ENCODE measurements around the gene PPIP5K1.

PPIP5K1 gene

GRCh38 chr15:43517354-43518196 is 72.4 kb downstream of the PPIP5K1 start, which contains the start of gene MAP1A:
TSS of gene MAP1A (plus strand) at chr15:43517608. CDS start at chr15:43521474, 3,866 bp downstream.
- peak; percentile 84 for DNase-seq (ENCODE audit: low spot score)

DNA sequence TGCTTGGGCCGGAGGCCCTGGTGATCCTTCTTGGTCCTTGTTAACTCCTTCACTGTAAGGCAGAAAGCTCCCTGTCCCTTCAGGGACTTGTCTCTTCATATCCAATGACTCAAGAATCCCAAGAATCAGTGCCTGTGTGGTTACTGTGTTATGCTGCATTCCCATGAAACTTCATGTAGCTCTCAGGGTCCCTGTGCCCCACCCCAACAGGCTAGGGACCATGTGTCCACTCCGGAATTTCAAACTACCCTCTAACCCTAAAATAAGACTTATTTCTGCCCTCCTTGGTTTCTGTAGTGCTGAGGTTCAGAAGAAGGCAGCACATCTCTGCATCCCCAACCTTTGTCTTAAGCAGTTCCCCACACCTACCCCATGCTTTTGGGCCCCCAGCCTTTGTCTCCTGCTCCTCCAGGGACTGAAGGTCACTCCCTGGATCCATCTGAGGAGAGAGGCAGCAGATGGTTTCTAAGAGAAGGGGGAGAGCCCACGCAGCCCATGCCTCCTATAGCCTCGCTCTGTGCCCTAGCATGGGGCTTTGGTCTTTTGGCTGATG is 73.1 kb downstream of the PPIP5K1 start:
- no peak for DNase-seq (ENCODE audit: low spot score)

DNA sequence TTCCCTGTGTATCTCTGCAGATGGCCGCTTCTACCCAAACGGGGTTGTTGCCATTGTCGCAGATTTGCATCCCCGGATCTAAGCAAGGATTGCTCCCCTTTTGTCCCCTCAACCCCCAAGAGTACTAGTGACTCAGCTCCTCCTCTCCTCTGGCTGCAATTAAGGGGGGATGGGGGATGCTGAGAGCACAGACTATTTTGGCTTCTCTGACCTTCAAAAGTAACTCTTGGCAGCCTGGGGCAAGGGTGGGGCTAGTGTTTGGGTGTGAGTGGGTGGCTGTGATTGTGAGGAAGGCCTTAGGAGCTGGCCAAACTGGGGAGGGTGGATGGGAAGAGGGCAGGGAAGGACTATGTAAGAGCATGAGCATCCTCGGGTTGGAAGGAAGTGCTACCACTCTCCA is 73.8 kb downstream of the PPIP5K1 start:
- DNase-seq (ENCODE audit: low spot score) = no peak

DNA sequence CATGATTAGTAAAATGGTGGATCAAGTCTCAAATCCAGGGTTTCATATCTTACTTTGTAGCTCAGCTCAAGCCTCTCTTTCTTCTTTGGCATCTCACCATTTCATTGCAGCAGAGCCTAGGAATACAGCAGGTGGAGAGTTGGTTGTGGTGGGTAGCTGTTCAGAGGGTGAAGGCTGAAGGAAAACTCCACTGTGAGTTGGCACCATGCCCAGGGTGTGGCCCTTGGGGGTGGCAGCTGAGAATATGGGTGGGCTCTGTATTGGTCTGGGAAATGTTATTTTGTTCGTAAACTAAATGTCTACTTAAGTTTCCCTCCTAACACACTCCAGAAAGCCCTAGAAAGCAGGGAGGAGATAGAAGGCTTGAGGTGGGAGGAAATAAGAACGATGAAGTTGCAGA is 74.3 kb downstream of the PPIP5K1 start:
- no peak for DNase-seq (ENCODE audit: low spot score)

DNA sequence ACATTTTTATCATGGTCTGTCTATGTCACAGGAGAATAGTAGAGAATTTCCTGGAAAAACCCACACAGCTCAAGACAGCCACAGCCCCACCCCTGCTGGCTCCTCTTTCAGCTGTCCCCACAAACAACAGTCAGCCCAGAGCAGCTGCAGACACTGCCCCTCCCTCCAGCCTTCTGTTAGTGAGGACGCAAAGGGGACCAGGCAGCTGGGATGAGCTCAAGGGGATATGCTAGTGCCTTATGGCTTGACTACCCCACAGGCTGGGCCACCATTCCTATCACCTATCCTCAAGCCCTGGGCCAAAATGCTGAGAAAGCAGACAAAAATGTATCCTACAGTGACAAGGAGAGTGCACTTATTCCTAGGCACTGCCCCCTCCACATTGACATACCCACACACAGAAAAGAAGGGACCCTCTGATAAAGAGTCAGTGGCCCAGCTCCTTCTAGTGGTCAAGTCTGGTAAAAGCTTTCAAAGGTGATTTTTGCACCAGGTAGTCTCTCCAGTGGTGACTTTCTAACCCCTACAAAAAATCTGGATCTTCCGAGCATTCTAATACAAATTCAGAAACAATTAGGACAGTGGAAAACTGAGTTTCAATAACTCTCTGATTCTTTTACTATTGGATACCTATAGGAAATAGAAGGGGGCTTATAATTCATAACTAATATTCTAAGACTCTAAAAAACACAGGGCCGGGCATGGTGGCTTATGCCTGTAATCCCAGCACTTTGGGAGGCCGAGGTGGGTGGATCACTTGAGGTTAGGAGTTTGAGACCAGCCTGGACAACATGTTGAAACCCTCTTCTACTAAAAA is 75.6 kb downstream of the PPIP5K1 start:
- peak; percentile 90 for DNase-seq (ENCODE audit: low spot score)

- no peak for DNase-seq (ENCODE audit: low spot score)
These were observed 76.5 kb downstream of the PPIP5K1 start for GRCh38 chr15:43513550-43513949.

GRCh38 chr15:43511012-43511885 is 78.8 kb downstream of the PPIP5K1 start:
- no peak for DNase-seq (ENCODE audit: low spot score)

DNA sequence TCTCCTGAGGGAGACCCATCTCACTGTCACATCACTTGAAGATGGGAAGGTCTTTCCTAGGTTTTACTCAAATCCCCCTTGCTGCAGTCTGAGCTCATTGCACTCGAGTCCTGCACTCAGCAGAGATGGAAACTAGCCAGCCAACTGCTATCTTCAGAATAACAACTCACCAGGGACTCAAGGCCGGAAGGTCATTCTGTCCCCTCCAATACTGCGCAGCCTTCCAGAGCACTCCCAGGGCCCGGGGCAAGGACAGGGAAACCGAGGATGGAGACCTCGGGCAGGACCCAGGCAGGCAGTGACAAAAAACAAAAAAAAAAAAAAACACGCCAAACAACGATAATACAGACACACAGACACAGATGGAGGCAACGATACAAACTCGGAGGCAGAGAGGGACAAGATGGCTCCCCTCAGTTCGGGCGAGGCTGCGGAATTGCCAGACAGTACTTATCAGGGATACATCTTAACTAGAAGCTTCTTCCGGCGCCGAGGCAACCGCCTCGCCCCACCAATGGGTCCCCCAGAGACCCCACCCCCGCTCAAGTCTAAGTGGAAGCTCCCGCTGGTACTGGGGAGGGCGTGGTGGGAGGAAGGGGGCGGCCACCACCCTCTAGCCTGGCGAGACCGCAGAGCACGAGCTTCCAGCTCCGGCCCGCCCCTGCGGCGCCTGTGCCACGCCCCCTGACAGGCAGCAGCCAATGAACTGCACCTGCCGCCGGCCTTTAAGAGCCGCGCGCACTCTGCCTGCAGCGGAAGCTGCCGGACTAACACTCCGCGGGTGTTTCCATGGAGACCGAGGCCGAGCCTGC is 79.6 kb downstream of the PPIP5K1 start:
- DNase-seq (ENCODE audit: low spot score) = peak; percentile 99

DNA sequence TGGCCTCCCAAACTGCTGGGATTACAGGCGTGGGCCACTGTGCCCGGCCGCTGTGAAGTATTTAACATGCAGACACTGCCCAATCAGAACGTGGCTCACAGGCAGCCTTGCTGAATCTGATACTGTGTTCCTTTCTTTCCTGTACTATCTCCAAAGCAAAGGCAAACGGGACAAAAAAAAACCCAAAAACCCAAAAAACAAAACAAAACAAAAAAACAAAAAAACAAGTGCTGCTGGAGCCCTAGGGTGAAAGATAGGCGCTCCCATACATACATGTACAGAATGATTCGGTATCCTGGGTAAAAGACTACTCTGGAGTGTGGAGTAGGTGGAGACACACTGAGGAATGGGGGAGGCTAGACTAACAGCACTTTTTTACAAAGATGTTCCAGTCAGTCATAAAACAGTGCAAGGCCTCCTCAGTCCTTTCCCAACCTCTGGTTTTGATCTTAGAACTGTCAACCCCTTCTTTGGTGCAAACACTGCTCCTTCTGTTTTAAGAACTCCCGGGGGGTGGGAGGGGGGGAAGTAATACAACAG is 80.3 kb downstream of the PPIP5K1 start:
- no peak for DNase-seq (ENCODE audit: low spot score)

DNA sequence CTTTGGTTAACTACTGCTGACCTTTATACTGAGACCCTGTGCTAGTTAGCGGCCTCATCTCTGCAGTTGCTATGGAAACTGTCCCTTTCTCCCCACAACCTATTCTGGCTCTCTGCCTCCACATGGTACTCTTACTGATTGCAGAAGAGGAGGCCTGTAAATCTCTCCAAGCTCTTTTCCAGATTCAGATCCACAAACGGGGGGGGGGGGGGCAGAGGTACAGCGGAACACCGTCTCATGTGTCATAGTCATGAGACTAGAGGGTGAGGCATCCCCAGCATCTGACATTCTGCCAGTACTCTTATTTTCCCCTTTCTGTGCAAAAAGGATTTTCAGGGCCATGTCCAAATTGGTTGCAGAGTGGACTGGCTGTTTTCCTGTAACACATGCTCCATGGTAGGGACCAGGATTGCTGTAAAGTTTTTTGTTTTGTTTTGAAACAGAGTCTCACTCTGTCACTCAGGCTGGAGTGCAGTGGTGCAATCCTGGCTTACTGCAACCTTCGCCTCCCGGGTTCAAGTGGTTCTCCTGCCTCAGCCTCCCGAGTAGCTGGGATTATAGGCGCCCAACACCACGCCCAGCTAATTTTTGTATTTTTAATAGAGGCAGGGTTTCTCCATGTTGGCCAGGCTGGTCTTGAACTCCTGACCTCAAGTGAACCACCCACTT is 80.9 kb downstream of the PPIP5K1 start:
- DNase-seq (ENCODE audit: low spot score) = no peak

GRCh38 chr15:43508421-43508820 is 81.6 kb downstream of the PPIP5K1 start:
- no peak for DNase-seq (ENCODE audit: low spot score)

- DNase-seq (ENCODE audit: low spot score) = no peak
These were observed 84.3 kb downstream of the PPIP5K1 start for GRCh38 chr15:43505738-43506137.

DNA sequence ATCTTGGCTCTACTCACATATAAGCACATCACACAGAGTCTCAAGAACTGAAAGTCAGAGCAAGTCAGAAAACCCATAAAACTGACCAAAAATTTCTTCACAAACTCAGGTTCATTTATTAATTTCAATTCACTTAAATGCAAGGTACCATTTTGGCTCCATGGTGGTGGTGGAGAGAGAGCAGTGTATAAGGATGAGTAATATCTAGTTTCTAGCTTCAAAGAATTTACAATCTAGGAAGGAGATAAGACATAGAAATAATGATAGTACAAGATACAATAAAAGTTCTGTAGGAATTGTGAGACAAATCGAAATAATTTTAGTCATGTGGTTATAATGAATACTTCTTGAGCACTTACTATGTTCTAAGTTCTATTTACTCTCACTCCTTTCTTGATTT is 90.4 kb downstream of the PPIP5K1 start:
- DNase-seq (ENCODE audit: low spot score) = no peak

DNA sequence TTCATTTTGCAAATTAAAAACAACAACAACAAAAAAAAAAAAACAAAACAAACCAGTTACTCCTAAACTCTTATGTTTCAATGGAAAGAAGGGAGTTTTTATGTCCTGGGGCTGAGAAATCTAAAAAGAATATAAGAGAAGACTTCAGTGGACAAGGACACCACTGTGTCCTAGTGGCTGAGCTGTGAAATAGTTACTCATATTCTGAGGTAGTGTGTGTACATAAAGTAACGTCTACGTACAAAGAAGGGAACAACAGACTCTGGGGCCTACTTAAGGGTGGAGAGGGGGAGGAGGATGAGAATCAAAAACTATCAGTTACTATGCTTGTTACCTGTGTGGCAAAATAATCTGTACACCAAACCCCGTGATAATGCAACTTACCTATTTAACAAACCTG is 91.0 kb downstream of the PPIP5K1 start:
- no peak for DNase-seq (ENCODE audit: low spot score)

GRCh38 chr15:43493703-43494472 is 96.1 kb downstream of the PPIP5K1 start:
- DNase-seq (ENCODE audit: low spot score) = no peak

- DNase-seq (ENCODE audit: low spot score) = peak; percentile 95
These were observed 97.1 kb downstream of the PPIP5K1 start, which contains the start of gene TP53BP1 for GRCh38 chr15:43492673-43493601. TSS of gene TP53BP1 (minus strand) at chr15:43493156. CDS start at chr15:43493043, 113 bp downstream.

- no peak for DNase-seq (ENCODE audit: low spot score)
These were observed 97.7 kb downstream of the PPIP5K1 start for GRCh38 chr15:43492266-43492665.

DNA sequence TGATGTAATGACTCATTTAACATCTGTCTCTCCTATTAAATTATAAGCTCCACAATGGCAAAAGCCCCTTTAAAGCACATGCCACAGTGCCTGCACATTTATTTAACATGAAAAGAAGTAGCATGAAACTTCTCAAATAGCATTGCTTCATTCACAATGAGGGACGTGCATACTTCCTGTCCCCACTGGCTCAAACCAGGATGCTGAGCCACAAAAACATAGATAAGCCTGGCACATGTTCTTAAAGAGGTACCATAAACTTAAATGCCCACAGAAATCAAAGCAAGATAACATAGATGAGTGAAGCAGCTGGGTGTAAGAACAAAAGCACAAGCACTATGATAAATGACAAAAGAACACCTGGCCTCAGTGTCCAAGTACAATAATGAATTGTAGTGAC is 100.8 kb downstream of the PPIP5K1 start:
- DNase-seq (ENCODE audit: low spot score) = no peak
